OCI-LY1 (cell line): ENCODE measurements around the gene FHOD3.

Experiments used
- CTCF ChIP-seq: fragments of 200-600 bp; sonication (generic), shearing (Covaris generic); IDR thresholded peaks from 2 replicates; pipeline ENCODE4 v1.5.1; 2017; ENCODE audit warnings: mild to moderate bottlenecking, antibody characterized with exemption, low read length, moderate library complexity, mixed read lengths
- EZH2 ChIP-seq: fragments of 200-600 bp; sonication (generic), shearing (Covaris generic); IDR thresholded peaks from 2 replicates; pipeline ENCODE4 v1.8.0; 2017; ENCODE audit warnings: borderline replicate concordance, mixed run types, mild to moderate bottlenecking, antibody characterized with exemption, low read length, moderate library complexity, mixed read lengths

- TF ChIP-seq CTCF (no peak), EZH2 (no peak)
Observed at GRCh38 chr18:36622610-36623009, 325.1 kb downstream of the FHOD3 start.
